ENCODE data around the gene SAMM50. TPM values are rescaled to one million over a fixed set of nuclear protein-coding genes. Genes with fewer than 3 reads are reported as not detected.

The SAMM50 gene
- total RNA-seq, 6 donors from 2014 or later = 17.8 to 34.7 (median 25.0) TPM

- H3K36me3 ChIP-seq = no peaks in the 10 kb centered on the region
- H3K4me3 ChIP-seq = no peak overlapping the region
- TF ChIP-seq CTCF (IDR thresholded peaks at IDR 0.05) (no peak), EP300 (IDR thresholded peaks at IDR 0.05) (no peak), POLR2A (IDR thresholded peaks at IDR 0.05) (no peak), POLR2AphosphoS5 (IDR thresholded peaks at IDR 0.05) (no peak)
- peaks cover 0 to 2% (median 0%) of the 10 kb centered on the region in 4 donors for H3K27me3 ChIP-seq
- H3K4me1 ChIP-seq = peaks cover 0 to 12% (median 10%) of the 10 kb centered on the region in 4 donors
- no peak overlapping the region for H3K27ac ChIP-seq
- DNase-seq = no peak
- no peaks in the 10 kb centered on the region for H3K9me3 ChIP-seq
- WGBS, 2 donors = 80 to 98% methylated on average over 10 of the region's 10 CpGs
- no peak for ATAC-seq (ENCODE audit: low FRiP score in 2 of 2)
Measured at GRCh38 chr22:44019416-44019815, 64.2 kb downstream of the SAMM50 start.

GRCh38 chr22:44019846-44020245 lies 64.6 kb downstream of the SAMM50 start:
- Histone ChIP-seq H3K27me3 (peaks cover 0 to 6% (median 0%) of the 10 kb centered on the region in 4 donors), H3K36me3 (no peaks in the 10 kb centered on the region), H3K4me3 (no peak overlapping the region), H3K4me1 (peaks cover 1 to 15% (median 11%) of the 10 kb centered on the region in 4 donors), H3K9me3 (no peaks in the 10 kb centered on the region), H3K27ac (no peak overlapping the region)
- ATAC-seq (ENCODE audit: low FRiP score in 2 of 2) (no peak), DNase-seq (no peak)
- 93 to 96% methylated on average over 5 of the region's 5 CpGs for WGBS, 2 donors
- no peak for TF ChIP-seq EP300 (IDR thresholded peaks at IDR 0.05)
- no peak for TF ChIP-seq POLR2A (IDR thresholded peaks at IDR 0.05)
- TF ChIP-seq CTCF (IDR thresholded peaks at IDR 0.05) = no peak
- no peak for TF ChIP-seq POLR2AphosphoS5 (IDR thresholded peaks at IDR 0.05)

GRCh38 chr22:44020981-44021380 lies 65.7 kb downstream of the SAMM50 start:
- no peaks in the 10 kb centered on the region for H3K36me3 ChIP-seq
- WGBS, 2 donors = 91 to 95% methylated on average over 8 of the region's 8 CpGs
- H3K4me3 ChIP-seq = no peak overlapping the region
- TF ChIP-seq EP300 (IDR thresholded peaks at IDR 0.05) (no peak), CTCF (IDR thresholded peaks at IDR 0.05) (no peak), POLR2A (IDR thresholded peaks at IDR 0.05) (no peak), POLR2AphosphoS5 (IDR thresholded peaks at IDR 0.05) (no peak)
- H3K27me3 ChIP-seq = peaks cover 0 to 6% (median 0%) of the 10 kb centered on the region in 4 donors
- no peaks in the 10 kb centered on the region for H3K9me3 ChIP-seq
- ATAC-seq (ENCODE audit: low FRiP score in 2 of 2) (no peak), DNase-seq (no peak)
- peaks cover 12 to 24% (median 16%) of the 10 kb centered on the region in 4 donors for H3K4me1 ChIP-seq
- no peak overlapping the region for H3K27ac ChIP-seq

- no peaks in the 10 kb centered on the region for H3K36me3 ChIP-seq
- H3K4me3 ChIP-seq = peak overlapping the region; percentile 35 to 71 (median 67)
- 24 to 46% methylated on average over 12 to 22 of the region's 54 CpGs for WGBS, 2 donors
- H3K27me3 ChIP-seq = peaks cover 0 to 6% (median 0%) of the 10 kb centered on the region in 4 donors
- H3K27ac ChIP-seq = peak overlapping the region; percentile 88 to 98 (median 94)
- peaks cover 27 to 49% (median 33%) of the 10 kb centered on the region in 4 donors for H3K4me1 ChIP-seq
- H3K9me3 ChIP-seq = no peaks in the 10 kb centered on the region
- DNase-seq (peak in 1 of 2 donors; percentile 36), ATAC-seq (ENCODE audit: low FRiP score in 2 of 2) (peak in 1 of 2 donors; percentile 75)
- no peak for TF ChIP-seq CTCF (IDR thresholded peaks at IDR 0.05)
- peak in 1 of 2 donors; percentile 35 for TF ChIP-seq POLR2AphosphoS5 (IDR thresholded peaks at IDR 0.05)
- no peak for TF ChIP-seq EP300 (IDR thresholded peaks at IDR 0.05)
- TF ChIP-seq POLR2A (IDR thresholded peaks at IDR 0.05) = peak in 1 of 4 donors; percentile 37
Measured at GRCh38 chr22:44023404-44024287, 68.4 kb downstream of the SAMM50 start.
